Measurements from ENCODE around the gene GSDMA.

The GSDMA gene

GRCh38 chr17:39974433-39974832 lies 11.6 kb downstream of the GSDMA start:
- DNase-seq (ENCODE audit: extremely low read depth, insufficient read length): no peak
- no peak for TF ChIP-seq CTCF (IDR thresholded peaks at IDR 0.05; ENCODE audit: insufficient read depth, low read length, poor library complexity, severe bottlenecking)
- H3K36me3 ChIP-seq (ENCODE audit: control insufficient read depth, insufficient read depth, low read length): no peaks in the 10 kb centered on the region
- H3K4me3 ChIP-seq (replicated peaks; ENCODE audit: low read depth, low read length): no peak overlapping the region
- no peaks in the 10 kb centered on the region; the same call in none of the 2 replicates for H3K27me3 ChIP-seq (replicated peaks; ENCODE audit: control insufficient read depth, insufficient read depth, low read length)

GRCh38 chr17:39975801-39976200 lies 13.0 kb downstream of the GSDMA start:
- no peaks in the 10 kb centered on the region; the same call in none of the 2 replicates for H3K27me3 ChIP-seq (replicated peaks; ENCODE audit: control insufficient read depth, insufficient read depth, low read length)

GRCh38 chr17:39979016-39979670 lies 16.3 kb downstream of the GSDMA start:
- Histone ChIP-seq H3K36me3 (ENCODE audit: control insufficient read depth, insufficient read depth, low read length) (peaks cover under 1% of the 10 kb centered on the region), H3K4me3 (replicated peaks; ENCODE audit: low read depth, low read length) (no peak overlapping the region), H3K27me3 (replicated peaks; ENCODE audit: control insufficient read depth, insufficient read depth, low read length) (no peaks in the 10 kb centered on the region; the same call in 1 of the 2 replicates)
- no peak for DNase-seq (ENCODE audit: extremely low read depth, insufficient read length)
- TF ChIP-seq CTCF (IDR thresholded peaks at IDR 0.05; ENCODE audit: insufficient read depth, low read length, poor library complexity, severe bottlenecking): no peak

More at GRCh38 chr17:39975801-39976200, 13.0 kb downstream of the GSDMA start:
- H3K36me3 ChIP-seq (ENCODE audit: control insufficient read depth, insufficient read depth, low read length): no peaks in the 10 kb centered on the region
- no peak overlapping the region for H3K4me3 ChIP-seq (replicated peaks; ENCODE audit: low read depth, low read length)
- no peak for TF ChIP-seq CTCF (IDR thresholded peaks at IDR 0.05; ENCODE audit: insufficient read depth, low read length, poor library complexity, severe bottlenecking)
- no peak for DNase-seq (ENCODE audit: extremely low read depth, insufficient read length)

- peak; percentile 28 for TF ChIP-seq CTCF (IDR thresholded peaks at IDR 0.05; ENCODE audit: insufficient read depth, low read length, poor library complexity, severe bottlenecking)
- no peaks in the 10 kb centered on the region for H3K27me3 ChIP-seq (replicated peaks; ENCODE audit: control insufficient read depth, insufficient read depth, low read length)
Measured at GRCh38 chr17:39979893-39980350, 17.1 kb downstream of the GSDMA start.

GRCh38 chr17:39980351-39981206 lies 17.8 kb downstream of the GSDMA start, which contains the start of gene PSMD3:
Gene PSMD3 (plus strand): TSS chr17:39980807. CDS start chr17:39980971, 164 bp downstream.
- H3K4me3 ChIP-seq (replicated peaks; ENCODE audit: low read depth, low read length): peak within 1 kb of the TSS; percentile 99
- peak; percentile 71 for TF ChIP-seq CTCF (IDR thresholded peaks at IDR 0.05; ENCODE audit: insufficient read depth, low read length, poor library complexity, severe bottlenecking)
- DNase-seq (ENCODE audit: extremely low read depth, insufficient read length): peak; percentile 95
- no peaks in the 10 kb centered on the region for H3K27me3 ChIP-seq (replicated peaks; ENCODE audit: control insufficient read depth, insufficient read depth, low read length)
- peaks cover 12% of the 10 kb centered on the region for H3K36me3 ChIP-seq (ENCODE audit: control insufficient read depth, insufficient read depth, low read length)

More at GRCh38 chr17:39979893-39980350, 17.1 kb downstream of the GSDMA start:
- H3K4me3 ChIP-seq (replicated peaks; ENCODE audit: low read depth, low read length): peak overlapping the region; percentile 74
- no peak for DNase-seq (ENCODE audit: extremely low read depth, insufficient read length)
- peaks cover 8% of the 10 kb centered on the region for H3K36me3 ChIP-seq (ENCODE audit: control insufficient read depth, insufficient read depth, low read length)

Data from GM06990 (cell line).